ENCODE data around the gene NAB2.

NAB2 gene

GRCh38 chr12:57101892-57102695 is 13.2 kb downstream of the NAB2 start:
- no peak for TF ChIP-seq CTCF (IDR thresholded peaks at IDR 0.05; ENCODE audit: low read depth, low read length, missing control alignments)
- H3K4me3 ChIP-seq (replicated peaks; ENCODE audit: low read depth, low read length): no peak overlapping the region
- DNase-seq (ENCODE audit: extremely low read depth, low read depth): no peak

- TF ChIP-seq CTCF (IDR thresholded peaks at IDR 0.05; ENCODE audit: low read depth, low read length, missing control alignments): no peak
- DNase-seq (ENCODE audit: extremely low read depth, low read depth): no peak
- H3K4me3 ChIP-seq (replicated peaks; ENCODE audit: low read depth, low read length): no peak overlapping the region
Measured at GRCh38 chr12:57103856-57104255, 14.9 kb downstream of the NAB2 start.

- no peak for DNase-seq (ENCODE audit: extremely low read depth, low read depth)
- no peak for TF ChIP-seq CTCF (IDR thresholded peaks at IDR 0.05; ENCODE audit: low read depth, low read length, missing control alignments)
- no peak overlapping the region for H3K4me3 ChIP-seq (replicated peaks; ENCODE audit: low read depth, low read length)
Measured at GRCh38 chr12:57104292-57104910, 15.5 kb downstream of the NAB2 start.

- TF ChIP-seq CTCF (IDR thresholded peaks at IDR 0.05; ENCODE audit: low read depth, low read length, missing control alignments): no peak
- no peak overlapping the region for H3K4me3 ChIP-seq (replicated peaks; ENCODE audit: low read depth, low read length)
- no peak for DNase-seq (ENCODE audit: extremely low read depth, low read depth)
Measured at GRCh38 chr12:57105011-57105753, 16.3 kb downstream of the NAB2 start.

GRCh38 chr12:57106021-57106708 is 17.3 kb downstream of the NAB2 start:
- H3K4me3 ChIP-seq (replicated peaks; ENCODE audit: low read depth, low read length): no peak overlapping the region
- DNase-seq (ENCODE audit: extremely low read depth, low read depth): no peak
- no peak for TF ChIP-seq CTCF (IDR thresholded peaks at IDR 0.05; ENCODE audit: low read depth, low read length, missing control alignments)

- DNase-seq (ENCODE audit: extremely low read depth, low read depth): no peak
- H3K4me3 ChIP-seq (replicated peaks; ENCODE audit: low read depth, low read length): no peak overlapping the region
- TF ChIP-seq CTCF (IDR thresholded peaks at IDR 0.05; ENCODE audit: low read depth, low read length, missing control alignments): no peak
Measured at GRCh38 chr12:57107456-57108155, 18.7 kb downstream of the NAB2 start.
